ENCODE results near the gene ADCY4. TPM values are rescaled to one million over a fixed set of nuclear protein-coding genes. Genes with fewer than 3 reads are reported as not detected.

The ADCY4 gene
- total and polyA plus RNA-seq, 2 of the 13 experiments (the other 11 are each of a cell fraction or from before 2014, with no cell fraction given), result 0.03 TPM; not detected in 1

DNA sequence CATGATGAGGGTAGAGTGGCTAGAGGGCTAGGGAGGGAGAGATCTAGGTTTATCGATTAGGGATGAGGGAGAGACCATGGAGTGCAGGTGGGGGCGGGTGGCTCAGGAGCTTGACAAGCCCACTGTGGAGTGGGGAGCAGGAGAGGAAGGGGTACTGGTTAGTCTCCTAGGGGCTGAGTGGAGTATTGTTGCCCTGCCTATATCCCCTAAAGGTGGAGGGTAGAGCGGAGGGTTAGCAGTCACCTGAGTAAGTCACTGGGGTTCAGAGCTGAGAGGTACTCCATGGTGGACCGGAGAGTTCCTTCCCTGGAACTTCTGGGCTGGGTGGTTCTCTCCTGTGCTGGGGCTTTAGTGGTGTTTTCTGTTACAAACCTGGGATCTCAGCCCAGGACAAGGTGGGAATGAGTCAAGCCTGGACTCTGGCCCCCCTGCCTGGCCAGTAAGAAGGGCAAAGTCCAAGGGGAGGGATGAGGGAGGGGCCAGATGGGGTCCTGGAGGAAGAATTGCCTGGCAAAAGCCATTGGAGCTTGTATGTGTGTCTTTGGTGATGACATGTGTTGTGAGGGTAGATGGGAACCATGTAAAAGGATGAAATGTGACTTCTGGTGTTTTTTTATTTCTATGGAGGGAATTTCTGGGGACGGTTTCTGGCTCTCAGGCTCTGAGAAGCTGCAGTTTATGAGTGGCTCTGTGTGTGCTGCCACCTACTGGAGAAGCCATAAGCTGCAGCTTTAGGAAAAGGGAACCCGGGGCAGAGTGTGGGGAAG, 27.1 kb downstream of the ADCY4 start, which contains the start of gene CIDEB (continued):
- TF ChIP-seq POGK (CRISPR knock-in tag; conservative IDR thresholded peaks at IDR 0.05) (peak; percentile 74; the same call in 1 of the 2 replicates), FOXC1 (CRISPR knock-in tag; IDR thresholded peaks at IDR 0.05; ENCODE audit: borderline replicate concordance) (no peak), ZNF790 (CRISPR knock-in tag; IDR thresholded peaks at IDR 0.05; ENCODE audit: borderline replicate concordance) (0 out of 2 replicates have a peak, but pooled peaks have one; percentile 78), HNRNPLL (IDR thresholded peaks at IDR 0.05; ENCODE audit: low read depth, low read length, poor library complexity, severe bottlenecking) (no peak), EED (CRISPR knock-in tag; IDR thresholded peaks at IDR 0.05) (0 out of 2 replicates have a peak, but pooled peaks have one; percentile 74), ZNF432 (CRISPR knock-in tag; IDR thresholded peaks at IDR 0.05; ENCODE audit: borderline replicate concordance) (no peak), NFYC (CRISPR knock-in tag; IDR thresholded peaks at IDR 0.05) (peak; percentile 11; the same call in 1 of the 2 replicates), HMGXB4 (CRISPR knock-in tag; IDR thresholded peaks at IDR 0.05; ENCODE audit: borderline replicate concordance in 1 of 2, low read depth in 1 of 2) (peak; percentile 93 to 96), ZNF17 (CRISPR knock-in tag; IDR thresholded peaks at IDR 0.05) (no peak), ATM (IDR thresholded peaks at IDR 0.05; ENCODE audit: borderline replicate concordance) (no peak; the same call in 1 of the 2 replicates), ZNF292 (CRISPR knock-in tag; IDR thresholded peaks at IDR 0.05; ENCODE audit: borderline replicate concordance, low read depth) (peak; percentile 87; the same call in 1 of the 2 replicates), ZBTB14 (CRISPR knock-in tag; IDR thresholded peaks at IDR 0.05) (no peak), MEIS2 (CRISPR knock-in tag; IDR thresholded peaks at IDR 0.05) (peak; percentile 80; the same call in 1 of the 2 replicates), TBX3 (IDR thresholded peaks at IDR 0.05; ENCODE audit: borderline replicate concordance) (peak; percentile 80; the same call in 1 of the 2 replicates), ZNF20 (CRISPR knock-in tag; IDR thresholded peaks at IDR 0.05) (no peak), ZNF749 (CRISPR knock-in tag; IDR thresholded peaks at IDR 0.05; ENCODE audit: borderline replicate concordance) (peak; percentile 75; the same call in 1 of the 2 replicates), ZMAT3 (CRISPR knock-in tag; conservative IDR thresholded peaks at IDR 0.05) (peak; percentile 36), SYNCRIP (IDR thresholded peaks at IDR 0.05; ENCODE audit: insufficient read depth, low read depth, low read length) (no peak), TMF1 (CRISPR knock-in tag; IDR thresholded peaks at IDR 0.05; ENCODE audit: low read depth) (peak; percentile 47)
- TF ChIP-seq, protein P1, sequence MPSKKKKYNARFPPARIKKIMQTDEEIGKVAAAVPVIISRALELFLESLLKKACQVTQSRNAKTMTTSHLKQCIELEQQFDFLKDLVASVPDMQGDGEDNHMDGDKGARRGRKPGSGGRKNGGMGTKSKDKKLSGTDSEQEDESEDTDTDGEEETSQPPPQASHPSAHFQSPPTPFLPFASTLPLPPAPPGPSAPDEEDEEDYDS (CRISPR knock-in tag; IDR thresholded peaks at IDR 0.05), result peak; percentile 89
- TF ChIP-seq, protein P2, sequence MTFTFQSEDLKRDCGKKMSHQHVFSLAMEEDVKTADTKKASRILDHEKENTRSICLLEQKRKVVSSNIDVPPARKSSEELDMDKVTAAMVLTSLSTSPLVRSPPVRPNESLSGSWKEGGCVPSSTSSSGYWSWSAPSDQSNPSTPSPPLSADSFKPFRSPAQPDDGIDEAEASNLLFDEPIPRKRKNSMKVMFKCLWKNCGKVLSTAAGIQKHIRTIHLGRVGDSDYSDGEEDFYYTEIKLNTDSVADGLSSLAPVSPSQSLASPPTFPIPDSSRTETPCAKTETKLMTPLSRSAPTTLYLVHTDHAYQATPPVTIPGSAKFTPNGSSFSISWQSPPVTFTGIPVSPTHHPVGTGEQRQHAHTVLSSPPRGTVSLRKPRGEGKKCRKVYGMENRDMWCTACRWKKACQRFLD (CRISPR knock-in tag; IDR thresholded peaks at IDR 0.05; ENCODE audit: borderline replicate concordance), result peak; percentile 89

All from HepG2 (cell line).